GM19239 (cell line): ENCODE results near the gene BRPF3.

Source experiments
- DNase-seq: peaks from one replicate; pipeline ENCODE4 v3.0.0; 2011; ENCODE audit warnings: low spot score; ENCODE audit not compliant: insufficient read length
- FAIRE-seq: peaks from 2 replicates; lab custom pipeline; 2011; peaks lifted over from hg19 to GRCh38; lab: Jason Lieb, UNC

BRPF3 gene

DNA sequence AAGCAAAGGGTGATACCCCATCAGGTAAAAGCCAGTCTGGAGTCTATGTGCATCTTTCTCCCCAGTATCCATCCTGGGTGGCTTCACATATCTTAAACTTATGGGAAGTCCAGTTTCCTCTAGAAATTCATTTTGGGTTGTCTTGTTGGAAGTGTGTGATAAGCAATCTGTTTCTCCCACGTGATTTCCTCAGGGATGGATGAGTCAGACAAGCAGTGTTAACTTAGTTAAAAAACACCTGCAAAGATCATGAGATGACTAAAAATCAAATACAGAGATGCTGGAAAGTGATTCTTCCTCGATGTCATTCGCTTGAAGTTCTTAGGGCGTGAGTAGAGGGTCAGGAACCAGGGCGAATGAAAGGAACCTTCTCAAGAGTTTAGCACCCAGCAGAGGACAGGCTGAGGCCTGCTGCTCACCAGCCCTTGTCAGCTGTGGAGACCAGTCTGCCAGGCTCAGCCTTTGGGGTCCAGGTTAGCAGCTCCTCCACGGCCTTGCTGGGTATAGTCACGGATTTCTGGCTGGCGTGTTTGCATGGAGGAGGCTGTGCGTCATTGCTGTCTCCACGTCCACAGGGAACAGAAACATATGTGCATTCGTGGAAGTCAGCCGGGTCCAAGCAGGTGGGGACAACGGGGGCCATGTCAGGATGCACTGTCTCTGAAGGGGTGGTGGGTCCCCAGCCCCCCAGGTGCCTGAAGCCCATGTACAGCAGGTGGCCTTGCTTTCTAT is 70.5 kb downstream of the BRPF3 start:
- DNase-seq = no peak
- FAIRE-seq = no peak

DNA sequence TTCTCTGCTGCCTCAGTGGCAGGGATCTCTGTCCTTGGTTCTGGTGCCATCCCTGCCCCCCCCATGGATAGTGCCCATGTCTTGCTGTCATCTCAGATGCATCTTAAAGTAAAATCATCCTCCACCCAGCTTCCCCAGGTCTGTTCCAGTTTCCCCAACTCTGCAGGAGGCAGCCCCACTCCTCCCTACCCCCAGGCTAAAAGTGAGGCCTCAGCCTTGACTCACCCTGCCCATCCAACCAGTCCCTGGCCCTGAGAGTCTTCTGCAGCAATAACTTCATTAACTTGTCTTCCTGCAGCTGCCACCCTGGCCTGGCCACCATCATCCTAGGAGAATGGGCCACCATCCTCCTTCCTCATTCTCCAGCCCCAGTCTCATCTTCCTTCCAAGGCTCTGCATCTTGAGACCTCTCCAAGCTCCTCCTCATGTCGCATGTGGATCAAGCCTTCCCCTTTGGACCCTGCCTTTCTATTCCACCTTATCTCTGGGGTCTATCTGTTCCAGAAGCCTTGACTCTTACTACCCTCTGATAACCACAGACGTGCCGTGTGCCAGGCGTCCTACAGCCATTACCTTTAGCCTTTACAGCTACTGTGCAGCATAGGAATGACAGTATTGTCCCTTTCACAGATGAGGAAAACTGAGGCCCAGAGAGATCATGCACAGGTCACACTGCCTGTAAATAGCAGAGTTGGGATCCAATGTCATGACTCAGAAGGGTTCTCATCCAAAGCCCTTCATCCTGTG is 71.4 kb downstream of the BRPF3 start:
- FAIRE-seq (no peak), DNase-seq (no peak)

DNA sequence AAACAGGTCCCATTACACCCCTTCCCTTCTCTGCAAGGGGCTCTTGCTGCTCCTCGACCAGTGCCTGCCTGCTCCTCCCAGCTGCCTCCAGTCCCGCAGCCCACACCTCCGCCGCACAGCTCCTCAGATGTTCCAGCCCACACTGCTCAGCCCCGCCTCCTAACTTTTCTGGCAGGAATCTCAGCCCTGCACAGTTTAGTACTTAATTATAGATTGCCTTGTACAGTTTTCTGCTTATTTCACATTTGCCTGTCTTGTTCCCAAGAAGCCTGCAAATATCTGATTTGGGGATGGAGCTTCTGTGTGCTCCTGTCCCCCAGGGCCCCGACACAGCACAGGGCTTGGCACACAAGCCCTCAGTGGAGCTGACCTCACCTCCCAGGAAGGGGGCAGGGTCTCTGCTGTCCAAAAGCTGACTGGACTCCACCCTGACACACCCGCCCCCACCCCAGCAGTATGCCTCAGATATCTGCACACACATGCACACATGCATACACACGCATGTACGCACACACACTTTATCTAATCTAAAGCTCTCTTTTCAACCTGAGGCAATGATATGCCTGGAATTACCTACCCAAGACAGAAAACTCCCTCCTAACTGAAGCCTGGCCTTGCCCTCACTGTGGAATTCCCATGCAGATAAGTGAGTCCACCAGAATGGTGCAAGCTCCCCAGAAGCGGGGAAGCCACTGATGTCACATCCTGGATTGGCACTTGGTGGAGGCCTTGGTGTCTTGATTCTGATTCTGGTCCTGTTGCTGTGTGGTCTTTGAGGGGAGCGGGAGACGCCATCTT is 72.1 kb downstream of the BRPF3 start:
- DNase-seq = no peak
- no peak for FAIRE-seq

DNA sequence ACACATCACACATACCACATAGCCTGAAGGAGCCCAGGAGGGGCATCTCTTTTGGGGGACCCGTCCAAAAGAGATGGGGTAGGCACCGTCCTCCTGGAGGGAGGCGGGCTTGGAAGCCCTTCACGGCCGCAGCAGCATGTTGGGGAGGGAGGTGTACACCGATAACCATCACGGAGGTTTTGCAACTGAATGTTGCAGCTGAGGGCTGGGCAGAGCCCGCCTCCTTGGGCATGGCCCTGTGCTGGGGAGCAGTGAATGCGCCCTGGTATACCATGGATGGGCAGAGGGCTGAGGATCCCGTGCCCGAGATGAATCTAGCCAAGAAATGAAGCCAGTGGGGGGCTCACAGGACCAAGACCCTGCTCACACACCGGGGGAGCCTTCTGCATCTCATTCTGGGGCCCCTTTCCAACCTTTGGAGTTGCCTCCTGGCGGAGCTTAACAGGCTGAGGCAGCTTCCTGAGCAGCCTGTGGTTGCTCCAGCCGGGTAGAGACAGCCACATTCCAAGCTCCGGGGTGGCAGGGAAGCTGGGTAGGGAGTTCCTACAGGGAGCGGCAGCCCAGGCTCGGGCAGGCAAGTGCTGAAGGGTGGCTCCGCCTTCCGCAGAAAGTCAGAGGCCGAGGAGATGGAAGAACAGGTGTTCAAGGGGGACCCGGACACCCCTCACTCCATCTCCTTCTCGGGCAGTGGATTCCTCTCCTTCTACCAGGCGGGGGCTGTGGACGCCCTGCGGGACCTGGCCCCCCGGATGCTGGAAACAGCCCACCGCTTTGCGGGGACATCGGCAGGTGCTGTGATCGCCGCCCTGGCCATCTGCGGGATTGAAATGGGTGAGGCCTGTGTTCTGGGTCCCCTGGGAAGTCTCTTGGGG is 73.5 kb downstream of the BRPF3 start, which contains the start of gene PNPLA1:
Gene PNPLA1, plus strand, starts transcription at position 227 of the 872 bp plus-strand sequence. Its CDS starts 400 bp downstream, at position 627.
- FAIRE-seq (no peak), DNase-seq (no peak)

DNA sequence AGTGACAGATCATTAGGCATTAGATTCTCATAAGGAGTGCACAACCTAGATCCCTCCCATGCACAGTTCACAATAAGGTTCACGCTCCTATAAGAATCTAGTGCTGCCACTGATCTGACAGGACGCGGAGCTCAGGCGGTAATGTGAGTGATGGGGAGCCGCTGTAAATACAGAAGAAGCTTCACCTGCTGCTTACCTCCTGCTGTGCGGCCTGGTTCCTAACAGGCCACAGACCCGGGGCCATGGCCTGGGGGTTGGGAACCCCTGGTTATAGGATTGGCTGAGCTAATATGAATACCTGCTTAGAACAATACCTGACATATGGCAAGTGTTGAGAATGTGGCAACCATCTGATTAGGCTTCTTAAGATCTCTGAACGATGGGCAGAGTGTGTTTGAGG is 75.7 kb downstream of the BRPF3 start:
- FAIRE-seq (no peak), DNase-seq (no peak)

DNA sequence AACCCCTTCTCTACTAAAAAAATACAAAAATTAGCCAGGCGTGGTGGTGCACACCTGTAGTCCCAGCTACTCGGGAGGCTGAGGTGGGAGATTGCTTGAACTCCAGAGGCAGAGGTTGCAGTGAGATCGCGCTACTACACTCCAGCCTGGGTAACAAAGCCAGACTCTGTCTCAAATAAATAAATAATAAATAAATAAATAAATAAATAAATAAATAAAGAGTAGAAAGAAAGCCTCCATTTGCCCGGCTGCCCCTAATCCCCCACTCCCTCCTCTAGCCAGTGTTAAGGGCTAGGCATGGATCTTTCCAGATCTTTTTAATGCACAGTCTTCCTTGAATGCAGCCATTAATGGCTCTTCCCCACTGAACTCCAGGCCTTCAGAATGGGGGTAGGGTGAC is 76.5 kb downstream of the BRPF3 start:
- DNase-seq = no peak
- FAIRE-seq = no peak

DNA sequence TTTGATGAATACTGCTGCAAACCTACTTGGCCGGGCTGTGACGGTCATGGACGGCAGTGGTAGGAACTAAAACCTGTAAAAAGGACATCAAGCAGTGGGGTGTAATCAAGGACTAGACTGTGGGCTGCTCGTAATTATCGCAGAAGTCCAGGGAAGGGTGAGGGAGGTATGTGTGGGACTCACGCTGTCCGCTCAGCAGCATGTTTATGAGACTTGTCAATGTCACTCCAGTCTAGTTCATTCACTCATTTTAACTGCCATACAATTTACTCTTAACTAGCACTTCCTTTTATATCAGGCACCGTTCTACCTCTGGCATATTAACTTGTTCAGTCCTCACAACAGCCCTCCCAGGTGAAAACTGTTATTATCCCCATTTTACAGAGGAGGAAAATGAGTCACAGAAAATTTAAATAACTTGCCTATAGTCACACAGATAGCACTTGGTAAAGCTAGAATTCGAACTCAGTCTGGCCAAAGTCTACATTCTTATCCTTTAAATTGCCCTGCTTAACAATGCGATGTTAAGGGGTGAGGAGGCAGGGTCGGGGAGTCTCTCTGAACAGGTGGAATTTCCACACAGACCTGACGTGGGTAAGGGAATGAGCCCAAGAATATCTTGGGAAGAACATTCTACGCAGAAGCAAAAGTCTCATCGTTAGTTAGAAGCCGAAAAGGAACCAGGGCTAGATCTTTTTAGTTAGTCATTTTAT is 77.4 kb downstream of the BRPF3 start:
- DNase-seq = no peak
- no peak for FAIRE-seq

DNA sequence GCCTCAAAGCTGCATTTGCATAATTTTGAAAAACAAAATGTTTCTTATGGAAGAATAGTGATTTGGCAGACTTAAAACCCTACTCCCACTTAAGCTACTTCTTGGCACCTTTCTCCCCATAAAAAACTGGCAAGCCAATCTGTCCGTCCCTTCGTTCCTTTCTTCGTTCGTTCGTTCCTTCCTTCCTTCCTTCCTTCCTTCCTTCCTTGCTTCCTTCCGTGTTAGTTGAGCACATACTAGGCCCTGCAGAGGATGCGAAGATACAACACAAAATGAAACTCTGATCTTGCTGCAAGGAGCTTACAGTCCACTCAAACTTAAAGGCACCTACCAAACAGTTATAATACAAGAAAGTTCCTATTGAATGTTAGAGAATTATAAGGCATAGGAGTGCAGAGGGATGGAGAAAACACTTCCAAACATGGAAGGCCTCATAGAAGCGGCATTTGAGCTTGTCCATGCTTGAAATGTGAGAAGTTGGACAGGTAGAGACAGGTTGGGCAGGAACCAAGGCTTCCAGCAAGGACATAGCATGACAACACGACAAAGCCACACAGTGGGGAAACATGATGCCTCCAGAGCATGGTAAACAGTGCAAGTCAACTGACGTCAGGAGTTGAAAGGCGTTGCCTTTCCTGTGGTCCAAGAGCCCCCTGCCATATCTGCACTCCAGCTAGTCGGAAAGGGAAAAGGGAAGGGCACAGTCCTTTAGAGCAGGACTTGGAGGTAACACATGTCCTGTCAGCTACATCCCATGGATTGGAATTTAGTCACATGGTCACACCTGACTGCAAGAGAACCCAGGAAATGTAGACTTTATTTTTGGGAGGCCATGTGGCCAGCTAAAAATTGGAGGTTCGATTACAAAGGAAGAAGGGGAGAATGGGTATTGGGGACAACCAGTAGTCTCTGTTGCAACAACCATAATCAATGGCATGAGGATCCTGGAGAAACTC is 80.3 kb downstream of the BRPF3 start:
- no peak for FAIRE-seq
- no peak for DNase-seq

DNA sequence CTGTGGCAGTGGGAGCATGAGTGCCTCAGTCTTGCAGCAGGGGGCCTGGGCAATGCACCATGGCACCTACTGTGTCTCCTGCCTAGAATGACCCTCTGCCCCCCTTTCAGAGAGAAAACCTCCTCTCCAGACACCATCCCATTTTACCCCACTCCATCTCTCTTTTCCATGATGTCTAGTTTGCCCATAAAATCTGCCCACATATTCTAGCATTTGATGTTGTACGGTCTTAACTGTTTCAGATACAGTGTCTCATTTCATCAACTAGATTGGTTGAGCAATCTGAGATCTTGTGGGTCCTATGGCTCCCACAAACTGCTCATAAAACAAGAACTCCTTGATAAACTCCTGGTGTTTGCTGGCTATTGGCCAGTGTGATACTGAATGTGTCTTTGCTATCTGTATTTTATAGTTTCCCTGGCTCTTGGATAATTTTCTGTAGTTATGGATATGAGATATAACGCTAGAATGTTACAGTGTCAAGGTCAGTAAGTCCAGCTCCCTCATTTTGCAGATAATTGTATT is 81.5 kb downstream of the BRPF3 start:
- DNase-seq = no peak
- FAIRE-seq = no peak

DNA sequence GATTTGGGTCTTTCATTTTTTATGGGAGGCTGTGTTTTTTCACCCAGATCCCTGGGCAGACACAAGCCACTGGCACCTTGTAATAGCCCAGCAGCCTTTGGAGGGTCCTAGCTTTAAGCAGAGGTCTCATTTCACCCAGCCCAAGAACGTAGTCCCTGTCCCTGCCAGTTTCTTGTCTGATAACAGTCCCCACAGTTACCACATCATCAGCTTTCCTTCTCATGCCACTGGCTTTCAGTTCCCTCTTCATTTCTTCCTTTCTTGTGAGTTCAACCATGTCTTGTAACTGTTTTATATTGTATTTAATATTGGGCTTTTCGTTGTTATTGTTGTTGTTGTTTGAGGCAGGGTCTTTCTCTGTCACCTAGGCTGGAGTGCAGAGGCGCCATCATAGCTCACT is 83.9 kb downstream of the BRPF3 start:
- no peak for DNase-seq
- no peak for FAIRE-seq

DNA sequence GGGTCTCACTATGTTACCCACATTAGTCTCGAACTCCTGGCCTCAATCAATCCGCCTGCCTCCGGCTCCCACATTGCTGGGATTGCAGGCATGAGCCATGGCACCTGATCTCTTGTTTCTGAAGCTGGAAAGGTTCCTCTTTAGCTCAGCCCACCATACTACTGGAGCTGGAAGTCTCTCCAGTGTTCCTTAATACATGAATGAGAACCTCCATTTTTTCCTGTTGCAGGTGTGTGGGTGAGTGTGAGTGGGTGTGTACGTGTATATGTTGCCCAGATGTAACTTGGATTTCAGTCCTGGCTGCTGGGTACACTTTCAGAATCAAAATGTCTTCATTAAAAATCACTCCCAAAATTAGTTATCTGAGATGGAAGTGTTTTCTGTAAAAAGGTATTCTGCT is 84.4 kb downstream of the BRPF3 start:
- FAIRE-seq (no peak), DNase-seq (no peak)
